Prostate gland (tissue), 2 donors: ENCODE measurements around the gene DDAH1.

Source experiments
- CTCF ChIP-seq, 4 experiments: fragments of 200-600 bp in 2 of 4; fragments of 450-650 bp in 2 of 4; sonication (generic) in 2 of 4; IDR thresholded peaks; 1 replicate in 3 of 4; 2 replicates in 1 of 4; pipeline ENCODE4 v1.5.1; 2016 to 2019; ENCODE audit warnings: antibody characterized with exemption in 4 of 4, mild to moderate bottlenecking in 2 of 4, moderate library complexity in 2 of 4
- POLR2A ChIP-seq: fragments of 450-650 bp; IDR thresholded peaks from one replicate; pipeline ENCODE4 v1.6.1; 2016; ENCODE audit warnings: antibody characterized with exemption, mild to moderate bottlenecking
- POLR2AphosphoS5 ChIP-seq: sonication (generic); formaldehyde crosslinking; IDR thresholded peaks from one replicate; pipeline ENCODE4 v1.6.1; 2017; ENCODE audit warnings: antibody characterized with exemption

- no peak for TF ChIP-seq POLR2A
- TF ChIP-seq CTCF (IDR thresholded peaks at IDR 0.05): no peak
- TF ChIP-seq POLR2AphosphoS5: no peak
Measured at GRCh38 chr1:85394130-85394529, 70.8 kb downstream of the DDAH1 start.
